ENCODE measurements around the gene BRD9.

The BRD9 gene

GRCh38 chr5:878125-878524, 14.5 kb downstream of the BRD9 start:
- DNase-seq, result no peak

- DNase-seq, result no peak
These were observed 15.9 kb downstream of the BRD9 start for GRCh38 chr5:876398-877365.

- DNase-seq, result no peak
These were observed 16.7 kb downstream of the BRD9 start for GRCh38 chr5:875931-876330.

GRCh38 chr5:873328-873727, 19.3 kb downstream of the BRD9 start:
- no peak for DNase-seq

- DNase-seq, result no peak
These were observed 20.3 kb downstream of the BRD9 start for GRCh38 chr5:872301-872700.

GRCh38 chr5:871596-872298, 20.9 kb downstream of the BRD9 start:
- DNase-seq, result no peak

GRCh38 chr5:870956-871355, 21.6 kb downstream of the BRD9 start:
- no peak for DNase-seq

GRCh38 chr5:868428-869135, 24.0 kb downstream of the BRD9 start:
- DNase-seq, result no peak

GRCh38 chr5:867300-867870, 25.2 kb downstream of the BRD9 start:
- no peak for DNase-seq

GRCh38 chr5:865771-866170, 26.8 kb downstream of the BRD9 start:
- DNase-seq, result no peak

- no peak for DNase-seq
These were observed 27.5 kb downstream of the BRD9 start for GRCh38 chr5:865168-865521.

- no peak for DNase-seq
These were observed 28.0 kb downstream of the BRD9 start for GRCh38 chr5:864492-865167.

- DNase-seq, result no peak
These were observed 29.3 kb downstream of the BRD9 start for GRCh38 chr5:863244-863805.

GRCh38 chr5:862367-863243, 30.0 kb downstream of the BRD9 start:
- no peak for DNase-seq

GRCh38 chr5:861442-862366, 30.9 kb downstream of the BRD9 start:
- DNase-seq, result no peak

- DNase-seq, result no peak
These were observed 32.0 kb downstream of the BRD9 start for GRCh38 chr5:860506-861150.

GRCh38 chr5:859798-860296, 32.8 kb downstream of the BRD9 start:
- no peak for DNase-seq

- no peak for DNase-seq
These were observed 33.2 kb downstream of the BRD9 start for GRCh38 chr5:859391-859790.

GRCh38 chr5:858726-859125, 33.9 kb downstream of the BRD9 start:
- no peak for DNase-seq
